GM13976 (cell line): Measurements from ENCODE around the gene KNDC1.

Source experiments
- DNase-seq: peaks from one replicate; pipeline ENCODE4 v3.0.0; 2012; ENCODE audit warnings: low spot score
- in situ Hi-C: fragments of 300-500 bp; cut with MboI; formaldehyde crosslinking; loops from one replicate; pipeline ENCODE4 v1.12.0; 2022; ENCODE audit warnings: low sequenced_read_pairs, mixed read lengths, inconsistent platforms; ENCODE audit not compliant: unreplicated experiment
- TF ChIP-seq, protein P1 (sequence below): IDR thresholded peaks from 2 replicates; pipeline ENCODE4 v1.5.1; 2012; ENCODE audit warnings: borderline replicate concordance, mild to moderate bottlenecking; ENCODE audit not compliant: insufficient read depth; ENCODE audit errors: extremely low read depth, missing control alignments, control extremely low read depth

Gene KNDC1

DNA sequence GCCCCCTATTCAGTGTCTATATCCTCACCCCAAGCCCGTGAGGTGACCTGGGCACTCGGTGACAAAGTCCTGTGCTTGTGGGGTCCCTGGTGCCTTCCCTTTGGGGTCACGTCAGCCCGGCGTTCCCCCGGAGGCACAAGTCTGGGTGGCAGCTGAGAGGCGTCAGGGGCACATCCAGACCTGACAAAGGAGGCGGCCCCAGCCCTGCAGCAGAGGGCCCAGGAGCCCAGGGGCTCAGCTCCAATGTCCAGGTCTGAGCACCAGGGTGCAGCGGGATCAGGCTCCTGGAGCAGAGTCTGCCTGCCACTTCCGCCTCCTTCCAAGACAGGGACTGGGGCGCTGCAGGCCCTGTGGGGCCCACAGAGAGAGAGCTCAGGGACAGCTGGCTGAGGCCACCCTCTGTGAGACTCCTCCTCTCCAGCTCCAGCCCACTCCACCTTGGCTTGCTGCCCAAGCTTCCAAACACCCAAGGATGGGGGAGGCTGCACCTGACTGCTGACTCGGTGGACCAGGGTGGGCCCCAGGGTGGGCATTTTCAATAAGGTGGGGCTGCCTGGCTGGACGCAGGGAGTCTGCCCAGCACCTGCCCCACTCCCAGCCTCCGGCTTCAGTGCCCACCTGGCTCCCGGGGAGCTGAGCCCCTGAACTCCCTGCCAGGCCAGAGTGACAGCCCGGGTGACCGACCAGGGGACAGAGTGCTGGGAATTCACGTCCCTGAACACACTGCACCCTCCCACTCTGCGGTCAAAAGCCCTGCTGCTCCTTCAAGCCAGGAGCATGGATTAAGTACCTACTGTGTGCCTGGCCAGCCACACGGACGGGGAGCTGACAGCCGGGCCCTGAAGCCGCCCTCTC, 1.0 kb upstream of the KNDC1 start:
- no peak for DNase-seq
- in situ Hi-C loops = no loop called here
- TF ChIP-seq, protein P1, sequence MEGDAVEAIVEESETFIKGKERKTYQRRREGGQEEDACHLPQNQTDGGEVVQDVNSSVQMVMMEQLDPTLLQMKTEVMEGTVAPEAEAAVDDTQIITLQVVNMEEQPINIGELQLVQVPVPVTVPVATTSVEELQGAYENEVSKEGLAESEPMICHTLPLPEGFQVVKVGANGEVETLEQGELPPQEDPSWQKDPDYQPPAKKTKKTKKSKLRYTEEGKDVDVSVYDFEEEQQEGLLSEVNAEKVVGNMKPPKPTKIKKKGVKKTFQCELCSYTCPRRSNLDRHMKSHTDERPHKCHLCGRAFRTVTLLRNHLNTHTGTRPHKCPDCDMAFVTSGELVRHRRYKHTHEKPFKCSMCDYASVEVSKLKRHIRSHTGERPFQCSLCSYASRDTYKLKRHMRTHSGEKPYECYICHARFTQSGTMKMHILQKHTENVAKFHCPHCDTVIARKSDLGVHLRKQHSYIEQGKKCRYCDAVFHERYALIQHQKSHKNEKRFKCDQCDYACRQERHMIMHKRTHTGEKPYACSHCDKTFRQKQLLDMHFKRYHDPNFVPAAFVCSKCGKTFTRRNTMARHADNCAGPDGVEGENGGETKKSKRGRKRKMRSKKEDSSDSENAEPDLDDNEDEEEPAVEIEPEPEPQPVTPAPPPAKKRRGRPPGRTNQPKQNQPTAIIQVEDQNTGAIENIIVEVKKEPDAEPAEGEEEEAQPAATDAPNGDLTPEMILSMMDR = no peak

DNA sequence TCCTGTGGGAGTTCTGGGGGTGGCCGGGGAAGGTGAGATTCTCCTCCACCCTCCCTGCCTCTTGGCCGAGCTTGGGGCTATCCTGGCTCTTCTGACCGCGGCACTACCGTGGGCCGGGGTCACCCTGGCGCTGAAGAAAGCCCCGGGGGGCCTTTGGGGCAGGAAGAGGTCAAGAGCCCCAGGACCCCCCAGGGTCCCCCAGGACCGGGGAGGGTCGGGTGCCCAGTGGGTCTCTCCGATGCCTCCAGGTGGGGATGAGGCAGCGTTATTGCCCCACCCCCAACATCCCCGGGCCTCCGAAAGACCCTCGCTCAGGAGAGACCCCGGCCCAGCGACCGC, 439 bp upstream of the KNDC1 start:
- in situ Hi-C loops = no loop called here
- no peak for DNase-seq
- TF ChIP-seq, protein P1 = no peak

DNA sequence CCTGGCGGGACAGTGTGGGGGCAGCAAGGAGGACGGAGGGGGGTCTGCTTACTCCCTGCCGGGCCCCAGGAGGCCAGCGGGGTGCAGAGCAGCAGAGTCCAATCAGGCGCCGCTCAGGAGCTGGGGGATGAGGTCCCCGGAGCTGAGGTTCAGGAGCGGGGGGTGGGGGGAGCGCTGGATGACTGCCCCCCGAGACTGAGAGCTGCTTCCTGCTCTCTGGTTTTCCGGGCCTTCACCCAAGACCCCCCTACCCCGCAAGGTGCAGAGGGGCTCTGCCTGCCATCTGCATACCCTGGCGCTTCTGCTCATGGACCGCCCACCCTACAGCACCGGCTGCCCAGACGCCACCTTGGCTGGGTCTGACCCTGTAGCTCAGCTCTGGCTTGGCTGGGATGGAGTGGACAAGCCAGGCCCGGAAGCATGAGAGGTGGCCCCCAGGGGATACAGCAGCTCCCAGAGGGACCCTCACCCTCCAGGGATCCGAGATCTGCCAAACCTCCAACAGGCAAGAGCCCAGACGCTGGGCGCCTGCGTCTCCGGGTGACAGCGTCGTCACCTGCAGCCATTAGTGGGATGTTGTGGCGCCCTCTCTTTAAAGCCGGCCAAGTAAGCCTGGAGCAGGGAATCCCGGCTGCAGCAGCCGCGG, 930 bp downstream of the KNDC1 start:
- no peak for DNase-seq
- TF ChIP-seq, protein P1 = no peak
- in situ Hi-C loops = no loop called here

DNA sequence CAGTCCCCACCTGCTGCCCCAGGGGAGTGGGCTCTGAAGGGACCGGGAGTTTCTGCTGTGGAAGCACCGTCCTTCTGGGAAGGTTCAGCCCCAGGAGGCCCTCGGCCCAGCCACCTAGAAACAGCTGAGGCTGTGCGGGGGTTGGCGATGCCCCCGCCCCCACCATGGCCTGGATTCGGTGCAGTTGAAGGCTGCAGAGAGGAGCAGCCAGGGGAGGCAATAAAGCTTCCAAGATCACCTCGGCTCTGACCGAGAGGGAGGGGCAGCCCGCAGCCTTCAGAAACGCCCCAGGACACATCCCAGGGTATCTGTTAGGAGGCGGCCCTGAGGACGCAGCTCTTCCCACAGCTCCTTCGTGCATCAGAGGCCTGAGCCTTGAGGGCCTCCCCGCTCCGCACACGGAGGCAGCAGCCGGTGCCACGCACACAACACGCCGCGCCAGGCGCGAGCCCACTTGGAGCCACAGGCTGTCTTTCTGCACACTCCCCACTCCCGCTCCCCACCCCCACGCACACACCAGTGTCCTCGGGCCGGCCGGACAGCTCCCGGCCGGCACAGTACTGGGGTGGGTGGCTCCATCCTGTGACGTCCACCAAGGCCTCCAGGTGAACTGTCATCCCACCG, 1.6 kb downstream of the KNDC1 start:
- TF ChIP-seq, protein P1 = no peak
- in situ Hi-C loops = no loop called here
- no peak for DNase-seq

DNA sequence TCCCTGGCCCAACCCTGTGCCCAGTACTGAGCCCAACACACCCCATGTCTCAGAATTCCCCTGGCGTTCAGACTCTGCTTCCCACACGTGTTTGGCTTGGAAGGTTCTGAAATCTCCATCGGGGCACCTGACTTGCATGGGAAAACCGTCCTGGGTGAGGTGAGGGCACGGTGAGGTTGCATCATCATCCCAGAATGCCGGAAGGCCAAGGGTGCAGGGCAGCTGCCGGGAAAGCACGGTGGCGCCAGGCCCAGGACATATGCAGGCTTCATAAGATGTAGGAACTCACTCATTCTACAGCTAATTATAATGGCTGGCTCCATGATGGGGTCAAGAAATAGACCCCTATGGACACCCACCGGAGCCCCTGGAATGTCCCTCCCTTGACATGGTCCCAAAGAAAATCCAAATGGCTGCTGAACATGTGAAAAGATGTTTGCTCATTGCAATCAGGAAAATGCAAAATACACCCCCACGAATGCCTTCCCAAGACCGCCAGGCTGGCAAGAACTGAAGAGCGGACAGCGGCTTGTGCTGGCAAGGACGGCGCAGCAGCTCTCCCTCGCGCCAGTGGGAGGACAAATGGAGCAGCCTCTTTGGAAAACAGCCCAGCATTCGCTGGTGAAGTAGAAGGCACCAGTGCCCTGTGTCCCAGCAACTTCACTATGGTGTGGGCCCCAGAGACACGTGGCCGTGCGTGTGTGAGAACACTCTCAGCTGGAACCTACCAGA, 2.3 kb downstream of the KNDC1 start:
- in situ Hi-C loops = no loop called here
- TF ChIP-seq, protein P1 = no peak
- DNase-seq = no peak
